Measurements from ENCODE around the gene SLC9A9.

Gene SLC9A9

GRCh38 chr3:143771258-143771657 lies 77.0 kb downstream of the SLC9A9 start:
- H3K27ac Mint-ChIP-seq, result no peak overlapping the region
- H3K27me3 Mint-ChIP-seq (ENCODE audit: low read depth), result peaks cover 5% of the 10 kb centered on the region
- peaks cover 1% of the 10 kb centered on the region for H3K4me1 Mint-ChIP-seq (ENCODE audit: low read depth)
- H3K4me3 Mint-ChIP-seq, result no peak overlapping the region
- no peaks in the 10 kb centered on the region for H3K36me3 Mint-ChIP-seq (ENCODE audit: low read depth)
- H3K9me3 Mint-ChIP-seq, result no peaks in the 10 kb centered on the region

DNA sequence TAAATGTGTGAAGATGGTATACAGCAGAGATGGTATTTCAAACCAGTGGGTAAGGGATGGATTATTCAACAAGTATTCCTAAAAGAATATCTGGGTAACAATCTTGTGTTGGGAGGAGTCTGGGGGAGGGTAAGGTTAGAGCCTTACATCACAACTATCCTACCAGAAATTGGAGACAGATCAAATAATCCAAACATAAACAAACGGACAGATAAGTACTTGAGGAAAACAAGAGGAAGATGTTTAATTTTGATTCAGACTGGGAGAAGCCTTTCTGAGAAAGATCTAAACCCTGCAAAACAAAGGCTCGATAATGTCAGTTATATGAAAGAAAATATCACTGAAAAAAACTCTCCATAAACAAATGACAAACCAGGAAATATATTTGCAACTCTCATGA lies 77.9 kb downstream of the SLC9A9 start:
- H3K4me1 Mint-ChIP-seq (ENCODE audit: low read depth), result no peaks in the 10 kb centered on the region
- H3K36me3 Mint-ChIP-seq (ENCODE audit: low read depth), result no peaks in the 10 kb centered on the region
- no peaks in the 10 kb centered on the region for H3K9me3 Mint-ChIP-seq
- peaks cover 5% of the 10 kb centered on the region for H3K27me3 Mint-ChIP-seq (ENCODE audit: low read depth)
- no peak overlapping the region for H3K4me3 Mint-ChIP-seq
- H3K27ac Mint-ChIP-seq, result no peak overlapping the region

DNA sequence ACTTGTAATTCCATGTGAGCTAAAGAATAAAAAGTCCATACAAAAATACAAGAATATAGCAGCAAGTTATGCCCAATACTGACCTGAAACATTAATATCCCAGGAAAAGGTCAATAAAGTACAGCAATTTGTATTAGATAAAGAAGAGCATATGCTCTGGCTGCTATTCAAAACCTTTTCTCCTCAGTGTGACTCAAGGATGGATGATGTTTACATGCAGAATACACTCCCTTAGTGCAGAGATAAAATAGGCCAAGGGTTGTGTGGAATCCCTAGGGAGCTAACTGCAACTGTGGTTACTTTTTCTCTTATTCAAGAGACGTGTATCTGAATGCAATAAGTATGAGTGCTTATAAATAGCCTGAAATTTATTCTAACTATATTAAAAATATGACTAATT lies 78.7 kb downstream of the SLC9A9 start:
- Mint-ChIP-seq H3K27ac (no peak overlapping the region), H3K36me3 (ENCODE audit: low read depth) (no peaks in the 10 kb centered on the region), H3K9me3 (no peaks in the 10 kb centered on the region), H3K4me1 (ENCODE audit: low read depth) (no peaks in the 10 kb centered on the region), H3K27me3 (ENCODE audit: low read depth) (peaks cover 5% of the 10 kb centered on the region), H3K4me3 (no peak overlapping the region)

GRCh38 chr3:143764840-143765239 lies 83.4 kb downstream of the SLC9A9 start:
- Mint-ChIP-seq H3K36me3 (ENCODE audit: low read depth) (peaks cover 1% of the 10 kb centered on the region), H3K27me3 (ENCODE audit: low read depth) (no peaks in the 10 kb centered on the region), H3K4me3 (no peak overlapping the region), H3K9me3 (peaks cover 10% of the 10 kb centered on the region), H3K4me1 (ENCODE audit: low read depth) (no peaks in the 10 kb centered on the region), H3K27ac (no peak overlapping the region)

GRCh38 chr3:143763564-143764162 lies 84.6 kb downstream of the SLC9A9 start:
- Mint-ChIP-seq H3K4me3 (no peak overlapping the region), H3K36me3 (ENCODE audit: low read depth) (peaks cover 1% of the 10 kb centered on the region), H3K27me3 (ENCODE audit: low read depth) (no peaks in the 10 kb centered on the region), H3K27ac (no peak overlapping the region), H3K9me3 (peaks cover 12% of the 10 kb centered on the region), H3K4me1 (ENCODE audit: low read depth) (no peaks in the 10 kb centered on the region)

DNA sequence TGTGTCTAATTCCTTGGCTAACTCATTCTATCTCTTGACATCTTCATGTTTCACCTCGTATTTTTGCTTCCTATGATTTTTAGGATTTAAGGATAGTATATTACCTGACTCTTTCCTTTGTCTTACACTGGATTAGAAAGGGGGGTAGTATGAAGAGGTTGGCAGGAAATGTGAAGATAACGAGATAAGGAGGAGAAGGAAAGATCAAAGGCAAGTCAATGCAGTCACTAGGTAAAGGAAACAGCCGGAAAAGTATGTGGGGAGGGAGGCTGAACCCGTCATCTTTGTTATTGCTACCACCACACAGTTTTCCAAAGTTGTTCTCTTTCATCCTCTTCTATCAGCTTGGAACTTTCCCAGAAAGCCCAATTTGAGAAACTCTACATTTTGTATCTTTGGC lies 90.6 kb downstream of the SLC9A9 start:
- peaks cover 12% of the 10 kb centered on the region for H3K9me3 Mint-ChIP-seq
- no peak overlapping the region for H3K27ac Mint-ChIP-seq
- no peak overlapping the region for H3K4me3 Mint-ChIP-seq
- peaks cover 3% of the 10 kb centered on the region for H3K36me3 Mint-ChIP-seq (ENCODE audit: low read depth)
- H3K4me1 Mint-ChIP-seq (ENCODE audit: low read depth), result peaks cover 5% of the 10 kb centered on the region
- H3K27me3 Mint-ChIP-seq (ENCODE audit: low read depth), result no peaks in the 10 kb centered on the region

GRCh38 chr3:143755978-143756377 lies 92.3 kb downstream of the SLC9A9 start:
- Mint-ChIP-seq H3K4me3 (no peak overlapping the region), H3K36me3 (ENCODE audit: low read depth) (peaks cover 3% of the 10 kb centered on the region), H3K27ac (no peak overlapping the region), H3K9me3 (peaks cover 10% of the 10 kb centered on the region), H3K4me1 (ENCODE audit: low read depth) (peaks cover 19% of the 10 kb centered on the region), H3K27me3 (ENCODE audit: low read depth) (no peaks in the 10 kb centered on the region)

DNA sequence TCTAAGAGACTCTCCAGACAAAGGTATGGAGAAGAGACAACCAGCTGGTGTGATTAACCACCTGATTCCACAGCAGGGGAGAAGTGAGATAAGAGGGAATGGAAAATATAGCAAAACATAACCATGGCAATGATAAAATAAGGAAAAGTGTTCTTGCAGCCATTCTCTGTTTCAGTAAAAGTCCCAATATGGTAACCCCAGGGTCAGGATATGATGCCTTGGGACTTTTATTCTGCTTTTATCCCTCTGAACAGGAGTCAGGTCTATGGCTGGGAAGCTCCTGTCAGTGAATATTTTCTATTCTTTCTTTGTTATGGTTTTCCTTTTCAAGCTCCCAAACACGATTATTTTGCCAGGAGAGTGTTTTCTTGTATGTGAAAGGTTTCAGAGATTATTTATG lies 94.2 kb downstream of the SLC9A9 start:
- Mint-ChIP-seq H3K27me3 (ENCODE audit: low read depth) (no peaks in the 10 kb centered on the region), H3K4me1 (ENCODE audit: low read depth) (peaks cover 19% of the 10 kb centered on the region), H3K27ac (no peak overlapping the region), H3K9me3 (no peaks in the 10 kb centered on the region), H3K36me3 (ENCODE audit: low read depth) (peaks cover 2% of the 10 kb centered on the region), H3K4me3 (no peak overlapping the region)

- no peak overlapping the region for H3K4me3 Mint-ChIP-seq
- no peaks in the 10 kb centered on the region for H3K27me3 Mint-ChIP-seq (ENCODE audit: low read depth)
- H3K4me1 Mint-ChIP-seq (ENCODE audit: low read depth), result peaks cover 19% of the 10 kb centered on the region
- no peaks in the 10 kb centered on the region for H3K9me3 Mint-ChIP-seq
- peaks cover 2% of the 10 kb centered on the region for H3K36me3 Mint-ChIP-seq (ENCODE audit: low read depth)
- H3K27ac Mint-ChIP-seq, result no peak overlapping the region
These were observed 94.8 kb downstream of the SLC9A9 start for GRCh38 chr3:143753456-143753855.

DNA sequence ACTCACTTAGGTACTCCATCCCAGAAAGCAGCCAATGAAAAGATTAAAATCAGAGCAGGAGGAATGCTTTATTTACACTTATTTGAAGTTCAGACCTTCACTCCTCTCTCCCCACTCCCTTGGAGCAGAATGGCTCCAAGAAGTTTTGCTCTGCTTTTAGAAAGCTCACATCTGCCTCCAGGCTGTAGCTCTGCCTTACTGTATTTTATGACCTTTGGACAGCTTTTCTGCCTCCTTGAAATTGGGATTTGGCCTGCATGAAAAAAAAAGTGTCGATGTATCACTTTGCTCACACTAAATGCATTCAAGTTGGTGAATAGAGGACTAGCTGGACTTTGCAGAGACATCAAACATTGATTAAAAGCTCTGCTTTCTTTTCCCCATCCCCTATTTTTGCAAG lies 95.3 kb downstream of the SLC9A9 start:
- no peaks in the 10 kb centered on the region for H3K36me3 Mint-ChIP-seq (ENCODE audit: low read depth)
- H3K4me1 Mint-ChIP-seq (ENCODE audit: low read depth), result peaks cover 19% of the 10 kb centered on the region
- H3K27me3 Mint-ChIP-seq (ENCODE audit: low read depth), result no peaks in the 10 kb centered on the region
- no peak overlapping the region for H3K4me3 Mint-ChIP-seq
- no peak overlapping the region for H3K27ac Mint-ChIP-seq
- H3K9me3 Mint-ChIP-seq, result no peaks in the 10 kb centered on the region

DNA sequence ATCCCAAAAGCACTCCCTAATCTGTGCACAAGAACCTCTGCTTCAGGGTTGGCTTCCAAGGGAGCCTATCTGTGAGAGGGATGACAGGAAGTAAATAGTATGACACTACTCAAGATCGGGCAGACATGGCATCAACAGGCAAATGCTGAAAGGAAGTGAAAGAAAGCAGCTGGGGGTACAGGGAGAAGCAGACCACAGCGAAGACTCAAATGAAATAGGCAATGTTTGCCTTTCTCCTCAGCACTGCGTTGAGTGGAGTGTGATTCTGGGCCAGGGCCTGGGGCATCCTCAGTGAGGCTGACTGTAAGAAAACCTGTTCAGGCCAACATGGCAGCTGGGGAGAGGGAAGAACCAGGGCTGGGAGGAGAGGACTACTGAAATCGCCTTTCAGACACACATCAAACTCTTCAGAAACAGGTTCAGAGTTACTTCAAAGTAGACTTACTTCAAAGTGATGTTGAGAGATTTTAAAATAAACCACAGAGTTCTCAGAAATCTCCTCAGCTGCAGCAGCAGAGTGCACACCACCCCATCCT lies 96.6 kb downstream of the SLC9A9 start:
- Mint-ChIP-seq H3K27me3 (ENCODE audit: low read depth) (no peaks in the 10 kb centered on the region), H3K4me3 (peak overlapping the region; percentile 38), H3K4me1 (ENCODE audit: low read depth) (peaks cover 19% of the 10 kb centered on the region), H3K9me3 (no peaks in the 10 kb centered on the region), H3K27ac (peak overlapping the region; percentile 80), H3K36me3 (ENCODE audit: low read depth) (no peaks in the 10 kb centered on the region)

DNA sequence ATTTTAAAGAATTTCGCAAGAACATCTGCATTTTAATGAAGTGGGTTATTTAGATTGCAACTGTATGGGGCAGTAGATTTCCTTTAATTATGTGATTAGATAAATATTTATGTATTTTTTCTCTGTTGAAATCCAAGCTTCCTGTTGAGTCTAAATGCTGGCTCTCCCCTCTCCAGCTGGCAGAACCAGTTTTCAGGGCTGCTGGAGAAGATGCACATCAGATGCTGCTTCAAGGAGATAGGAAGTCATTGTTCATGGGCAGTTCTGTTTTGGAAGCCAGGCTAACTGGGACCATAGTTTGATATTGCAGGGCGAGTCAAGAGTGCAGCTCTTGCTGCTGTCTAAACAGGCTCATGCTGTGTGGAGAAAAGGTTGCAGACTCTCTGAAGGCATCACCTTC lies 97.4 kb downstream of the SLC9A9 start:
- H3K27ac Mint-ChIP-seq, result no peak overlapping the region
- no peaks in the 10 kb centered on the region for H3K9me3 Mint-ChIP-seq
- no peaks in the 10 kb centered on the region for H3K27me3 Mint-ChIP-seq (ENCODE audit: low read depth)
- H3K4me1 Mint-ChIP-seq (ENCODE audit: low read depth), result peaks cover 19% of the 10 kb centered on the region
- no peak overlapping the region for H3K4me3 Mint-ChIP-seq
- no peaks in the 10 kb centered on the region for H3K36me3 Mint-ChIP-seq (ENCODE audit: low read depth)

- Mint-ChIP-seq H3K9me3 (no peaks in the 10 kb centered on the region), H3K36me3 (ENCODE audit: low read depth) (no peaks in the 10 kb centered on the region), H3K27ac (no peak overlapping the region), H3K27me3 (ENCODE audit: low read depth) (no peaks in the 10 kb centered on the region), H3K4me1 (ENCODE audit: low read depth) (peaks cover 19% of the 10 kb centered on the region), H3K4me3 (no peak overlapping the region)
These were observed 98.3 kb downstream of the SLC9A9 start for GRCh38 chr3:143749926-143750325.

DNA sequence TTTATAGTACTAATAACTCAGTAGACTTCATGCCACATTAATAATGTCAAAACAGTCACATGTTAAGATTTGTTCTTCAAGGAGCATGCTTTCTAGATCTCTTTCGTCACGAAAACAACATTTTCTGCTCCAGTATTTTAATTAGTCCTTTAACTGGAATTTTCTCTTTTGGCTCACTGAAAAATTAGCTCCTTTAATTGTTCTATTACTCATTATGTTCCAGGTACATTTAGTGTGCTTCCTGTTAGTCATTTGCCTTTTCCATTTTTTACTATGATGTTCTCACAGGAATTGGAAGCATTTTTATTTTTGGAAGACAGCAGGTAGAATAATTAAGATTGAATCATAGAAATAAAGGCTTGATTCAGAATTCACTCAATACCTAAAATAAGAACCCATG lies 111.2 kb downstream of the SLC9A9 start:
- no peaks in the 10 kb centered on the region for H3K27me3 Mint-ChIP-seq (ENCODE audit: low read depth)
- H3K36me3 Mint-ChIP-seq (ENCODE audit: low read depth), result no peaks in the 10 kb centered on the region
- H3K27ac Mint-ChIP-seq, result no peak overlapping the region
- H3K4me3 Mint-ChIP-seq, result no peak overlapping the region
- no peaks in the 10 kb centered on the region for H3K4me1 Mint-ChIP-seq (ENCODE audit: low read depth)
- H3K9me3 Mint-ChIP-seq, result peaks cover 6% of the 10 kb centered on the region

DNA sequence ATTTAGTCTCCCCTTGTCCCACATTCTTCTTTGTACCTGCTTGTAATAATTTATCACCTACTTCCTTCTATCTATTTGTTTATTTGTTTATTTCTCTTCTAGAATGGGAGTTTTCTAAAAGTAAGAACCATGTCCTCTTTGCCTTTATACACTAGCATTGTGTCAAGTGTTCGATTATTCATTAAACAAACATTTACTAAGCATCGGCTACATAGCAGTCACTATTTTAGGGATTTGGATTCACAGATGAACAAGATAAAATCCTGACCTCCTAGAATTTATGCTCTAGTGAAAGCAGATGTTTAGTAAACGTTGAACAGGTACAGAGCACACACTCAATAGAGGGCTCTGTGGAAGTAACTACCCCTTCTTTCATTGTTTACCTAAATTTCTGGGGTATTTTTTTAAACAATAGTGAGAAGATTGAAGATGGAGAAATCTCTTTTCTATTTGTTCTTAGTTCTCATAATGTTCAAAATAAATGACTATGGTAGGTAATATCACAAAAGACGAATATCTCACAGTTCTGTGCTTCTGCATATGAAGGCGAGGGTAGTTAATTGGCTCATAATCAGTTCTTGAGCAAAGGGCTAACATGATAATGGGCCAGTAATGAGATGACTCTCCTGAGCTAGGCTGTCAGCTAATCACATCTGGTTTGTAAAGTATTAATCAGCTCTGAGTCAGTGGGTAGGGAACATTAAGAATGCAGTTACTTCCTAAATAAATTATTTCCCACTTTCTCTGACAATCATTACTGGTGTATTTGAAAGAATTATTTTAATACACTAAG lies 111.9 kb downstream of the SLC9A9 start:
- no peaks in the 10 kb centered on the region for H3K4me1 Mint-ChIP-seq (ENCODE audit: low read depth)
- H3K27me3 Mint-ChIP-seq (ENCODE audit: low read depth), result no peaks in the 10 kb centered on the region
- H3K9me3 Mint-ChIP-seq, result peaks cover 6% of the 10 kb centered on the region
- H3K36me3 Mint-ChIP-seq (ENCODE audit: low read depth), result no peaks in the 10 kb centered on the region
- H3K27ac Mint-ChIP-seq, result no peak overlapping the region
- no peak overlapping the region for H3K4me3 Mint-ChIP-seq
